Smooth muscle cell of trachea (primary cell): ENCODE data around the gene FBXW9. TPM values are rescaled to one million over a fixed set of nuclear protein-coding genes. Genes with fewer than 3 reads are reported as not detected.

Experiments used
- total RNA-seq: library from RNA; depleted of rRNA; stranded (reverse); fragments of >200 nt; gene quantifications from 2 replicates; pipeline ENCODE4 v1.2.1, GENCODE V29; 2014

The FBXW9 gene
- 4.6 and 8.3 TPM in 2 replicates for total RNA-seq

GRCh38 chr19:12696366-12697335 is at the start of gene FBXW9:
FBXW9 (minus strand) TSS chr19:12696631; CDS start chr19:12696581, 50 bp downstream.

GRCh38 chr19:12736995-12737834 is 40.8 kb upstream of the FBXW9 start, which contains the start of gene GET3:
GET3 (plus strand) TSS chr19:12737497; CDS start chr19:12737506, 9 bp downstream.

DNA sequence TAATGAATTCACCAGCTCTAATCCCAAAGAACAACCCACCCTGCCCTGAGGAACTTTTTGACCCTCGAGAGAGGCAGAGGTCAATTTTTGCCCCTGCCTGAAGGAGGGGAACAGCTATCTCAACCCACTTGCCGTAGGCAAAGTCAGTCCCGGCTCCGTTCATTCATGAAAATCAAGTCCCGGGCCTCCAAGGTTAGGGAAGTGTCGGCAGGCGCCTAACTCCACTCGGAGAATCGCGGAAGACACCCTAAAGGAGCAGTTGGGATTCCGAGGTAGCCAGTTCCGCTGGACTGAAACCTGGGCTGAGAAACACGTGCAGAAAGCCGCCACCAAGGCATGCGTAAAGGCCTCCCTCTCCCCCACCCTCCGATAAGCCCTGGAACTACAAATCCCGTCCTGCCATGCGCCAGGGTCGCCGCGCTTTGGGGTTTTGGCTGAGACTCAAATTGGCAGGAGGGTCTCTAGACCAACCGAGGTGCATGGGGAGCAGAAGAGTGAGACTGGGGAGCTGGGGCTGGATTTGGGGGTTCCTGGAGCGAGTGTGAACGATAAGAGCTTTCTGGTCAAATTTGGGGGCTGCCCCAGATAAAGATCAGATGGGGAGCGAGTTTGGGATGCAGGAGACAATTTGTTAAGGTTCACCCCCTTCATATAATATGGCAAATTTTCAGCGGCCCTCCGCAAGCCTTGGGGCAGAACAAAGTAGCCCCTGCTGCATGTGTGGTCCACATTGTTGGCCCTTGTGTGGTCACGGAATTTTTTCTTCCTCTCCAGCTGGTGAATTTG is 27.4 kb upstream of the FBXW9 start, which contains the start of gene TNPO2:
Gene TNPO2 (minus strand): TSS at position 292 of the 786 bp plus-strand sequence. CDS start 2,955 bp downstream, outside the sequence.

GRCh38 chr19:12687496-12688196 is 8.8 kb downstream of the FBXW9 start, which contains the start of gene GNG14:
GNG14 (plus strand) TSS chr19:12687998; CDS start chr19:12688049, 51 bp downstream.

GRCh38 chr19:12681074-12681987 is 15.1 kb downstream of the FBXW9 start, which contains the start of gene DHPS:
DHPS (minus strand) TSS chr19:12681880; CDS start chr19:12681766, 114 bp downstream.

DNA sequence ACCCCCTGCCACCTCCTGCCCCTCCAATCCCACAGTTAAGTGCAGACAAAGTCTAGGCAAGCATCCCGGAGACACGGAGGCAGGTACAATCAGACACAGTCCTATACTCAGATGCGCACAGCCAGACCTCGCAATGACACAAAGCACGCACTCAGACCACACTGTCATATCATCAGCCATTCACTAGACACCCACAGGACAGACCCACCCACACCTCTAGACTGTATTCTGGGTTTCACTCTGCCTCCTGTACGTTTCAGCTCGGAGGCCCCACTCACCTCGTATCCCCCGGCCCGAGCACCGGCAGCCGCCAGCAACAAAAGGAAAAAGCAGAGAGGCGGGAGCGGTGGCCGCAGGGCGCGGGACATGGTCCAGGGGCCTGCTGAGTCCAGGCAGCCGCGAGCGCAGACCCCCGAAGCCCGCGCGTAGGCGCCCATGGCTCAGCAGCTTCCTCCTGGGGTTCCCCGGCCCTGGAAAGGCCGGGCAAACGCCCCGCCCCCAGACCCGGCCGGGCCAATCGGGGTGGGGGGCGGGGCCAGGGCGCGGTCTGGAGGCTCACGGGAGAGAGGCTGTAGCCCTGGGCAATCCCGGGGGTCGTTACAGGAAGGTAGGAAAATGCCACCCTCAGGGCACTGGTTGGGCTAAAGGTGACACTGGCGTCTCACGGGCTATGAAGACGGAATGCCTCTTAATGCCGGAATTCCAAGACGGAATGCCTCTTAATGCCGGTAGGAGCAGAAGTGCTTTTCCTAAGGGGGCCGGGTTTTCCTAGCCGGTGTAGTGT is 30.0 kb downstream of the FBXW9 start, which contains the start of the genes MAN2B1 and WDR83:
Gene MAN2B1 (minus strand): TSS at position 478 of the 784 bp plus-strand sequence. CDS start 41 bp downstream, at position 437.
Gene WDR83 (plus strand): TSS at position 543 of the 784 bp plus-strand sequence. CDS start 2,984 bp downstream, outside the sequence.

Other genes starting within 250 kb of the FBXW9 start
- 3.5 and 4.1 TPM in 2 replicates for gene ZNF709, start 211.8 kb downstream of the FBXW9 start, total RNA-seq
- gene ZNF564, start 145.1 kb downstream of the FBXW9 start, total RNA-seq: 8.3 and 9.3 TPM in 2 replicates
- gene ZNF490, start 85.8 kb downstream of the FBXW9 start, total RNA-seq: 11.7 and 12.1 TPM in 2 replicates
- gene ZNF791, start 85.7 kb downstream of the FBXW9 start, total RNA-seq: 11.1 and 18.6 TPM in 2 replicates
- gene MAN2B1, start 29.9 kb downstream of the FBXW9 start, total RNA-seq: 34.5 and 56.2 TPM in 2 replicates
- gene WDR83, start 29.8 kb downstream of the FBXW9 start, total RNA-seq: 10.6 and 14.4 TPM in 2 replicates
- 55.3 and 56.6 TPM in 2 replicates for gene DHPS, start 14.8 kb downstream of the FBXW9 start, total RNA-seq
- gene GNG14, start 8.6 kb downstream of the FBXW9 start, total RNA-seq: not detected in 2 replicates
- gene TNPO2, start 27.3 kb upstream of the FBXW9 start, total RNA-seq: 37.8 and 50.0 TPM in 2 replicates
- gene TRIR, start 38.1 kb upstream of the FBXW9 start, total RNA-seq: 124 and 148 TPM in 2 replicates
- 93.5 and 107 TPM in 2 replicates for gene GET3, start 40.9 kb upstream of the FBXW9 start, total RNA-seq
- gene BEST2, start 55.2 kb upstream of the FBXW9 start, total RNA-seq: 0.15 TPM in 1 of 2 replicates, not detected in the other
- gene HOOK2, start 78.9 kb upstream of the FBXW9 start, total RNA-seq: 24.9 and 28.0 TPM in 2 replicates
- gene JUNB, start 94.9 kb upstream of the FBXW9 start, total RNA-seq: 81.4 and 95.3 TPM in 2 replicates
- 166 and 183 TPM in 2 replicates for gene PRDX2, start 105.2 kb upstream of the FBXW9 start, total RNA-seq
- 0.99 TPM in 1 of 2 replicates, not detected in the other for gene THSD8, start 105.4 kb upstream of the FBXW9 start, total RNA-seq
- gene RNASEH2A, start 110.0 kb upstream of the FBXW9 start, total RNA-seq: 7.6 and 60.4 TPM in 2 replicates
- gene RTBDN, start 137.9 kb upstream of the FBXW9 start, total RNA-seq: not detected in 2 replicates
- 0.15 and 3.3 TPM in 2 replicates for gene MAST1, start 141.9 kb upstream of the FBXW9 start, total RNA-seq
- 22.8 and 30.9 TPM in 2 replicates for gene DNASE2, start 184.8 kb upstream of the FBXW9 start, total RNA-seq
- gene KLF1, start 190.6 kb upstream of the FBXW9 start, total RNA-seq: 0.17 TPM in 1 of 2 replicates, not detected in the other
- 28.3 and 55.3 TPM in 2 replicates for gene GCDH, start 194.5 kb upstream of the FBXW9 start, total RNA-seq
- 0.15 TPM in 1 of 2 replicates, not detected in the other for gene SYCE2, start 222.7 kb upstream of the FBXW9 start, total RNA-seq
- 46.3 and 80.1 TPM in 2 replicates for gene FARSA, start 237.1 kb upstream of the FBXW9 start, total RNA-seq
- 1,350 and 1,500 TPM in 2 replicates for gene CALR, start 242.0 kb upstream of the FBXW9 start, total RNA-seq
- gene RAD23A, start 249.2 kb upstream of the FBXW9 start, total RNA-seq: 64.9 and 86.2 TPM in 2 replicates